Adrenal gland (tissue), 12 donors: ENCODE measurements around the gene PHF19. TPM values are rescaled to one million over a fixed set of nuclear protein-coding genes. Genes with fewer than 3 reads are reported as not detected.

Experiments used
- DNase-seq, 7 donors: peaks; one replicate each; pipeline ENCODE4 v3.0.0-alpha.2; 2019 to 2020
- H3K27ac ChIP-seq, 5 donors: fragments of 200-600 bp; sonication (generic) in 4 of 5; 1 replicate in 3 of 5; 2 replicates in 2 of 5; pipeline versions ENCODE4 v1.5.1 to v1.8.0; 2016 to 2020; ENCODE audit warnings: mild to moderate bottlenecking in 1 of 5
- H3K27me3 ChIP-seq: fragments of 200-600 bp; 2 replicates; pipeline ENCODE4 v1.8.0; 2021
- H3K36me3 ChIP-seq, 2 donors: fragments of 200-600 bp; replicated peaks in 1 of 2; 1 replicate in 1 of 2; 2 replicates in 1 of 2; pipeline versions ENCODE4 v1.5.1 to v1.8.0; 2018 to 2022
- H3K4me1 ChIP-seq, 2 donors: fragments of 200-600 bp; replicated peaks in 1 of 2; 1 replicate in 1 of 2; 2 replicates in 1 of 2; pipeline versions ENCODE4 v1.5.1 to v1.8.0; 2018 to 2021
- H3K4me3 ChIP-seq, 4 donors: fragments of 200-600 bp; sonication (generic) in 3 of 4; one replicate each; pipeline ENCODE4 v1.5.1; 2016 to 2018
- H3K9me3 ChIP-seq, 3 donors: fragments of 200-600 bp; sonication (generic) in 1 of 3; replicated peaks in 1 of 3; 1 replicate in 2 of 3; 2 replicates in 1 of 3; pipeline versions ENCODE4 v1.5.1 to v1.8.0; 2016 to 2021
- POLR2A ChIP-seq, 2 donors: fragments of 450-650 bp; IDR thresholded peaks; one replicate each; pipeline ENCODE4 v1.6.1; 2017; ENCODE audit warnings: antibody characterized with exemption in 2 of 2, mild to moderate bottlenecking in 2 of 2, moderate library complexity in 1 of 2
- WGBS, 4 donors: extraction: QIAGEN DNeasy Blood & Tissue Kit in 2 of 4; methylation state at CpG; one replicate each; pipeline versions ENCODE4 v1.1.5 to v1.1.7; 2013 to 2017; 5-methylcytosine and 5-hydroxymethylcytosine counted together
- intact Hi-C, 2 donors: fragments of 100-400 bp; cut with DNase I; formaldehyde crosslinking; loops; one replicate each; pipeline versions ENCODE4 v1.14.1 to v1.15.0; 2022 to 2023
- polyA plus RNA-seq, 3 donors: library from polyadenylated mRNA; stranded (reverse); fragments of 200-250 nt in 2 of 3; fragments of 350-450 nt in 1 of 3; fragmentation: Illumina TruSeq in 1 of 3; extraction: RNeasy Lipid Tissue Mini Kit (QIAGEN cat#74804) in 1 of 3; gene quantifications; one replicate each; pipeline ENCODE4 v1.2.3, GENCODE V29; 2013 to 2014
- total RNA-seq, 9 donors: library from RNA; depleted of rRNA in 4 of 9; stranded (reverse); fragments of >200 nt in 4 of 9; fragments of 120-200 nt in 1 of 9; fragmentation: NEBNext Ultra II Directional in 1 of 9; extraction: Animal tissue kit (Norgen Biotek cat#: 25700) in 1 of 9; gene quantifications; one replicate each; pipeline versions ENCODE4 v1.1.0 to v1.2.4, GENCODE V29; 2013 to 2023
- TF ChIP-seq, protein P1 (sequence below), 6 experiments: fragments of 450-650 bp in 4 of 6; fragments of 200-600 bp in 2 of 6; sonication (generic) in 1 of 6; IDR thresholded peaks; 1 replicate in 5 of 6; 2 replicates in 1 of 6; pipeline versions ENCODE4 v1.5.1 to v1.8.0; 2016 to 2021; ENCODE audit warnings: antibody characterized with exemption in 6 of 6, mild to moderate bottlenecking in 2 of 6, moderate library complexity in 1 of 6
- donor health status: healthy with polysubstance abuse.
- donor health status: Bipolar disorder and iron deficiency.
- donor health status: DM: yes; HTN: yes; CAD: no.
- donor health status: DM: no; HTN: no; CAD: no.
- donor health status: DM: no; HTN: no; CAD: no.
- donor health status: DM: yes; HTN: yes; CAD: no.

Gene PHF19
- total and polyA plus RNA-seq, 12 donors: 13.6 to 61.8 (median 27.4) TPM

DNA sequence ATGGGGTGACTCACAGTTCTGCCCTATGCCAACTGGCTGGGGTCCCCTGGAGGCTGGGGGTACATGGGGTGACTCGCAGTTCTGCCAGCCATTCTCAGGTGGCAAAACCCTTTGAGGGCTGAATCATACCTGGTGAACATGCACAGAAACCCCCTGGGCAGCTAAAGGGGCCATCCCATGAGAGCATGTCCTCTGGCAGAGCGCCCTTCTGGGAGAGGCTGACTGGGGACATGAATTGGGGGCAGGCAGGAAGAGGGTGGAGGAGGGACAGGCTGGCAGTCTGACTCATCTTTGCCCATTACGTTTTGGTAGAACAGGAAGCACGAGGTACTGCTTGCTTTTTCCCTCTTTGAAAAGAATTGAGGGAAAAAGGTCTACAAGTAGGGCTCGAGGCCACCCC, 32.9 kb upstream of the PHF19 start:
- no peak overlapping the region for H3K4me3 ChIP-seq
- no peaks in the 10 kb centered on the region for H3K9me3 ChIP-seq
- intact Hi-C loops: no loop called here
- H3K36me3 ChIP-seq: no peaks in the 10 kb centered on the region
- H3K4me1 ChIP-seq: peaks cover 0 to 10% of the 10 kb centered on the region in 2 donors
- no peak overlapping the region for H3K27ac ChIP-seq
- no peaks in the 10 kb centered on the region for H3K27me3 ChIP-seq
- TF ChIP-seq, protein P1, sequence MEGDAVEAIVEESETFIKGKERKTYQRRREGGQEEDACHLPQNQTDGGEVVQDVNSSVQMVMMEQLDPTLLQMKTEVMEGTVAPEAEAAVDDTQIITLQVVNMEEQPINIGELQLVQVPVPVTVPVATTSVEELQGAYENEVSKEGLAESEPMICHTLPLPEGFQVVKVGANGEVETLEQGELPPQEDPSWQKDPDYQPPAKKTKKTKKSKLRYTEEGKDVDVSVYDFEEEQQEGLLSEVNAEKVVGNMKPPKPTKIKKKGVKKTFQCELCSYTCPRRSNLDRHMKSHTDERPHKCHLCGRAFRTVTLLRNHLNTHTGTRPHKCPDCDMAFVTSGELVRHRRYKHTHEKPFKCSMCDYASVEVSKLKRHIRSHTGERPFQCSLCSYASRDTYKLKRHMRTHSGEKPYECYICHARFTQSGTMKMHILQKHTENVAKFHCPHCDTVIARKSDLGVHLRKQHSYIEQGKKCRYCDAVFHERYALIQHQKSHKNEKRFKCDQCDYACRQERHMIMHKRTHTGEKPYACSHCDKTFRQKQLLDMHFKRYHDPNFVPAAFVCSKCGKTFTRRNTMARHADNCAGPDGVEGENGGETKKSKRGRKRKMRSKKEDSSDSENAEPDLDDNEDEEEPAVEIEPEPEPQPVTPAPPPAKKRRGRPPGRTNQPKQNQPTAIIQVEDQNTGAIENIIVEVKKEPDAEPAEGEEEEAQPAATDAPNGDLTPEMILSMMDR (IDR thresholded peaks at IDR 0.05): no peak
- no peak for TF ChIP-seq POLR2A (IDR thresholded peaks at IDR 0.05)
- WGBS, 4 donors: 58 to 71% (median 64%) methylated on average over 3 to 5 of the region's 5 CpGs
- no peak for DNase-seq

DNA sequence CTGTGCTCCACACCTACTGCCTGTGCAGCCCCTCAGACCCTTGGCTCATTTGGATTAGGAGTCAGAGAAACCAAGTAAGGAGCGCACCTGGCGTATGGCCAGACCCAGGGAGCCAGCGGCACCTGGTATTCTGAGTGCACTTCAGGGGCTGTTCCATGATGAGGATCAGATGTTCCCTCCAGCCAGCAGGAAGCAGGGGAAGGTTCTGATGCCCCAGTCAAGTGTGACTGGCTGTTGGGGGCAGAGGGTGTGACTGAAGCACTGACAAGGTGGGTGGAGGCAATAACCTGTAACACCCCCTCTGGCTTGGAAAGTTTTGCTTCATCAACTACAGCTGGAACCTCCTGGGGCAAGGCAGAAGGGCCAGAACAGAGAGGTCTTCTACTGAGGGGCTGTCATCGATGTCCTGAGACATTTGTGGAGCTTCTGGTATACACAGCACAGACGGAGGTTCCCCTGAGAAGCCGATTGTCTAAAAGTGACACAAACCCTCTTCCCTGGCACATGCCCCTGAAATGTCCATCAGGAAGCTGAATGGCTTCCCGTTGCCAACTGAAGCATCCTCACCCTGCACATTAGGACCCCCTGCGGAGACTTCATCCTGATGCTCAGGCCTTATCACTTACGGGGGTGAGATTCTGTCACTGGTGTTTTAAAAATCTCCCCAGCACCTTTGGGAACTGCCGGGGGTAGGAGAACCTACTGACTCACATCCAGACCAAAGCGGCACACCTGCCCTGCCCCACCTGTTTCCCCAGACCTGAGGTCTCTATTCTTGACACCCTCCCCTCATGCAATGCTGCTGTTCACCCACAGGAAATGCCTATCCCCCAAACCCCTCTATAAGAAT, 28.6 kb upstream of the PHF19 start:
- DNase-seq: no peak
- TF ChIP-seq, protein P1 (IDR thresholded peaks at IDR 0.05): no peak
- TF ChIP-seq POLR2A (IDR thresholded peaks at IDR 0.05): no peak
- intact Hi-C loops: no loop called here
- Histone ChIP-seq H3K27ac (no peak overlapping the region), H3K4me3 (no peak overlapping the region), H3K9me3 (no peaks in the 10 kb centered on the region), H3K4me1 (no peaks in the 10 kb centered on the region), H3K36me3 (peaks cover 0 to 5% of the 10 kb centered on the region in 2 donors), H3K27me3 (no peaks in the 10 kb centered on the region)
- 85 to 98% (median 90%) methylated on average over 9 to 11 of the region's 11 CpGs for WGBS, 4 donors

DNA sequence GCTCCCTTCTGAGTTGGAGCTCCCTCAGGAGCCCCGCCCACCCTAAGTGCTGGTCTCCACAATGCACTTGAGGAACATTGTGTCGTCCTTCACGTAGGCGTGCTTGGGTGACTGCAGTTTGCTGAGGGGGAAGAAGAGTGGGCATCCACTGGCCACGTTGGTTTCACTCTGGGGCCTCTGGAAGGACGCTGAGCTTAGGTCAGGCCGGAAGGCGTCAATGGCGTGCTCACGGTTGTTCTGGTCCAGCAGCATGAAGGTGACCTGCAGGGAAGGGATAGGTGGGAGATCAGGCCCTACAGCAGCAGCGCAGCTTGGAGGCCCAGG, 28.0 kb upstream of the PHF19 start:
- Histone ChIP-seq H3K36me3 (peaks cover 0 to 5% of the 10 kb centered on the region in 2 donors), H3K27me3 (no peaks in the 10 kb centered on the region), H3K4me3 (no peak overlapping the region), H3K9me3 (no peaks in the 10 kb centered on the region), H3K4me1 (no peaks in the 10 kb centered on the region), H3K27ac (no peak overlapping the region)
- DNase-seq: no peak
- TF ChIP-seq, protein P1 (IDR thresholded peaks at IDR 0.05): no peak
- no peak for TF ChIP-seq POLR2A (IDR thresholded peaks at IDR 0.05)
- WGBS, 4 donors: 93 to 97% (median 95%) methylated on average over 6 to 11 of the region's 11 CpGs
- intact Hi-C loops: no loop called here

DNA sequence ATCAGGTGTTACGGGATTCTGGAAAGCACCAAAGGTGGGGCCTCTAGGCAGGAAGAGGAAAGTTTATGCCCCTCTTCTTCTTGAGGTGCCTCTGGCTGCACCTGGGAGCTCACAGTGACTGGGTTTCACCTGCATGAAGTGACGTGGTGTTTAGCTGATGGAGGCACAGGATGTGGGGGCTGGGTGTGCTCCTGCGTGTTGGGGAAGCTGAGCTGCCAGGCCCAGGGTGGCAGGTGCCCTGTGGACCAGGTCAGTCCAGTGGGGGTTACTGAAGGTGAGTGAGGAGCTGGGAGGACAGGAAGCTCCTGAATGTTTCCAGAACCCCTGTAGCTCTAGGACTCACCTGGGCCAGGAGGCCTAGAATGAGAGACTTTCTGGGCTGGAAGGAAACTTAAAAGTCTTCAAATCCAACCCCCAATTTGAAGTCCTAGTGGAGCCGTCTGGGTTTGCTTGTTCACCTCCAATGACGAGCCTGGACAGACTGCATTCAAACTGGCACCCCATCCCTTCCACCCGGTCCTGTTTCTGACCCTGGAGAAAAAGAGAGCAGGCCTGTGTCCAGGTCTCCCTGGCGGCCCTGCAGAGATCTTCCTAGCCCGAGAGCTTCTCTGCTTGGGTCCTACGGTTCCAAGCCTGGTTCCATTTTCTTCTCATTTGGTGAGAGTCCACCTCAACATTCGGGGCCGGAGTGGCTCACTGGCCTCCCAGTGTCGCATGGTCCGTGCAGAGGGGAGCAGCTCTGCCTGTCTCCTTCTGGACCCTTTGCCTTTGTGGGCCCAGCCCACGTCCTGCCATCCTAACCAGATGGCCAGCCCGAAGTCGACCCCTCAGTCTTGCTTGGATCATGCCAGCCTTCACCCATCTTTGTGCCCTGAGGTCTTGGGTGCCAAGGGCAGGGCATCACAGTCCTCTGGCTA, 27.3 kb upstream of the PHF19 start:
- WGBS, 4 donors: 80 to 91% (median 89%) methylated on average over 7 to 16 of the region's 16 CpGs
- TF ChIP-seq, protein P1 (IDR thresholded peaks at IDR 0.05): no peak
- no peak for TF ChIP-seq POLR2A (IDR thresholded peaks at IDR 0.05)
- H3K27ac ChIP-seq: no peak overlapping the region
- no peak for DNase-seq
- no peaks in the 10 kb centered on the region for H3K4me1 ChIP-seq
- intact Hi-C loops: no loop called here
- no peaks in the 10 kb centered on the region for H3K9me3 ChIP-seq
- no peaks in the 10 kb centered on the region for H3K27me3 ChIP-seq
- peaks cover 0 to 5% of the 10 kb centered on the region in 2 donors for H3K36me3 ChIP-seq
- no peak overlapping the region for H3K4me3 ChIP-seq
